GM19238 (cell line): ENCODE data around the gene KRR1.
"Not testable (repeated sequence)": the region's sequence is repeated elsewhere in the genome, so short reads cannot be mapped to it uniquely, and the experiment has no call there.

ENCODE experiments used
- DNase-seq: peaks from one replicate; pipeline ENCODE4 v3.0.0; 2011; ENCODE audit warnings: low spot score; ENCODE audit not compliant: insufficient read length

KRR1 gene

DNA sequence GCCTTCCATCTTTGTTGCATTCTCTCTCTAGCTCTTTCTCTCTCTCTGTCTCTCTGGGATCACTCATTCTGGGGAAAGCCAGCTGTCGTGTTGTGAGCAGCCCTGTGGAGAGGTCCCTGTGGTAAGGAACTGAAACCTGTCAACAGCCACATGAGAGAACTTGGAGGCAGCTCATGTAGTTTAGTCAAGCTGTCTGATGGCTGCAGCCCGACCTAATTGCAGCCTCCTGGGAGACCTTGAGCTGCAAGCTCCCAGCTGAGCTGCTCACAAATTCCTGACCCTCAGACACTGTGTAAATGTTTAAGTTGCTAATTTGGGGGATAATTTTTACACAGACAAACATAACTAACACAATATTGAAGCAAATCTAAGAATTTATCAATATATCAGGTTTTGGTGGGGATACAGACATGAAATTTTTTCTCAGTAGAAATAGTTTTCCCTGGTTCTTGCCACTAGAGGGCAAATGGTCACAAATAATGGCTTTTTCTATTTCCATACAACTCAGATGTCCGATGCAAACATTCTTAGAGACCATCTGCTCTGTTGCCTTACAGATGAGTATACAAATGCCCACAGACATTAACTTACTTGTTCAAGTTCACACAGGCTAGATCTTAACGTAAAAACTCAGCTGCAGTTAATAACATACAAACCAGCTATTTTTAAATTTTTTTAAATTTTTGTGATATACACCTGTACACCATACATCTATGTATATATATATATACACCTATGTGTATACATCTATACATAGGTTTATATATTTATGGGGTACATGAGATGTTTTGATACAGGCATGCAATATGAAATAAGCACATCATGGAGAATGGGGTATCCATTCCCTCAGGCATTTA is 15.5 kb upstream of the KRR1 start:
- peak; percentile 23 for DNase-seq

DNA sequence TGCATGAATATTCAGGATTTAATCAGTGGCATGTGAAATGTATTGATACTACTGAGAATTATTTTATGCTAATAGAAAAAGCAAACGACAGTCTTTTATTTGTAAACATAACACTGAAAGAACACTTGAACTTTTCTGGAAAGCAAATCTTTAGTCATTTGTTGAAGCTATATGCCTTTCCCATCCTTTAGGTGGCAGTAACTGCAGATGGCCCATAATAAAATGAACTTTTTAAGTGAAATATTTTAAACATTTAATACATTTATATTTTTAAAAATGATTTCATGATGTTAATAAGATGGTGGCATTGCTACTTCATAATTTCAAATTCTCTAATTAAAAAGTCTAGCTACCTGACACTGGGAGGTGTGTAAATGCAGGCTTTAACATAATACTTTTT is 13.9 kb upstream of the KRR1 start:
- DNase-seq: no peak

DNA sequence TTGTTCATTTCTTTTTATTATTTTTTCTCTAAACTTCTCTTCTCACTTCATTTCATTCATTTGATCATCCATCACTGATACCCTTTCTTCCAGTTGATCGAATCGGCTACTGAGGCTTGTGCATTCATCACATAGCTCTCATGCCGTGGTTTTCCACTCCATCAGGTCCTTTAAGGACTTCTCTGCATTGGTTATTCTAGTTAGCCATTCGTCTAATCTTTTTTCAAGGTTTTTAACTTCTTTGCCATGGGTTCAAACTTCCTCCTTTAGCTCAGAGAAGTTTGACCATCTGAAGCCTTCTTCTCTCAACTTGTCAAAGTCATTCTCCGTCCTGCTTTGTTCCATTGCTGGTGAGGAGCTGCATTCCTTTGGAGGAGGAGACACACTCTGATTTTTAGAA is 10.7 kb upstream of the KRR1 start:
- DNase-seq: not testable (repeated sequence)

DNA sequence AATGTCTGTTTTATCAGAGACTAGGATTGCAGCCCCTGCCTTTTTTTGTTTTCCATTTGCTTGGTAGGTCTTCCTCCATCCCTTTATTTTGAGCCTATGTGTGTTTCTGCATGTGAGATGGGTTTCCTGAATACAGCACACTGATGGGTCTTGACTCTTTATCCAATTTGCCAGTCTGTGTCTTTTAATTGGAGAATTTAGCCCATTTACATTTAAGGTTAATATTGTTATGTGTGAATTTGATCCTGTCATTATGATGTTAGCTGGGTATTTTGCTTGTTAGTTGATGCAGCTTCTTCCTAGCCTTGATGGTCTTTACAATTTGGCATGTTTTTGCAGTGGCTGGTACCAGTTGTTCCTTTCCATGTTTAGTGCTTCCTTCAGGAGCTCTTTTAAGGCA is 9.8 kb upstream of the KRR1 start:
- not testable (repeated sequence) for DNase-seq

DNA sequence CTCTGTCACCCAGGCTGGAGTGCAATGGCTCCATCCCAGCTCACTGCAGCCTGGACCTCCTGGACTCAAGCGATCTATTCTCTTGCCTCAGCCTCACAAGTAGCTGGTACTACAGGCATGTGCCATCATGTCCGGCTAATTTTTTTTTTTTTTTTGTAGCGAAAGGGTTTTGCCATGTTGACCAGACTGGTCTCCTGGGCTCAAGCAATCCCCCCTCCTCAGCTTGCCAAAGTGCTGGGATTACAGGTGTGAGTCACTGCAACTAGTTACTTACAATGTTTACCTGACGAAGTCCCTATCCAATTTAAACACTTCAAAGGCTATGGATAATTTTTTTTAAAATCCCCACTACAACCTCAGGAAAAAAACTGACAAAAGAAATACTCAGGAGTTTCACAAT is 1.8 kb downstream of the KRR1 start:
- no peak for DNase-seq

DNA sequence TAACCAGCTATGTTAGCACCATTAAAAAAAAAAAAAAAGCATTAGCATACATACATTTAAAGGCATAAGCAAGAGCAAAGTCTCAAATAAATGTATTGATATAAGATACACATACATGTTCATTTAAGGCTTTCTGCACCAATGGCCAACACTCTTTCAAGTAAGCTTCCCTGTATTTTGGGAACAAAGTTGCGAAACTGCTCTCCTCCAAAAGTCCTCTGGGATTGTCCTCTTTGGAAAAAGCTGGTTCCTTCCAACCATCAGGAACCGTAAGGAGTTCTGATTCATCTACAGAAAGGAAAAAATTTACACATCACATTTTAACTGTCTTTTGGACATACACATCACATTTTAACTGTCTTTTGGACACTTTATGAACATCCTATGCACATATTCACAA is 3.2 kb downstream of the KRR1 start:
- DNase-seq: no peak

DNA sequence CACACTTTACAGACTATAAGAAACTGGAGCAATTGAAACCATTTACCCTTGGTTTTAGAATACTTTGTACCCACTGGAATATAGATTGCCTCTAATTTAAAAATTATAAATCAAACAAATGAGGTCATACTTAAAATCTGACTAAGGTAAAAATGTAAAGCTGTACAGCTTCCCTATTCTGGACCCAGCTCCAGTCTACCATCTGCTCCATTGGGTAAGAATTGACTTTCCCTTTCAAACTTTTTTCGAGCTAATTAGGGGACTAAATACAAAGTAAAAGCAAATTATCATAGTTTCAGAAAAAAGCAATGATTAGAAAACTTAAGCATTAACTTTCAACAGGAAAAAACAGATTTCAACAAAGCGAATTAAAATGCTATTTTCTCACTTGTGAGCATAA is 4.3 kb downstream of the KRR1 start:
- no peak for DNase-seq

DNA sequence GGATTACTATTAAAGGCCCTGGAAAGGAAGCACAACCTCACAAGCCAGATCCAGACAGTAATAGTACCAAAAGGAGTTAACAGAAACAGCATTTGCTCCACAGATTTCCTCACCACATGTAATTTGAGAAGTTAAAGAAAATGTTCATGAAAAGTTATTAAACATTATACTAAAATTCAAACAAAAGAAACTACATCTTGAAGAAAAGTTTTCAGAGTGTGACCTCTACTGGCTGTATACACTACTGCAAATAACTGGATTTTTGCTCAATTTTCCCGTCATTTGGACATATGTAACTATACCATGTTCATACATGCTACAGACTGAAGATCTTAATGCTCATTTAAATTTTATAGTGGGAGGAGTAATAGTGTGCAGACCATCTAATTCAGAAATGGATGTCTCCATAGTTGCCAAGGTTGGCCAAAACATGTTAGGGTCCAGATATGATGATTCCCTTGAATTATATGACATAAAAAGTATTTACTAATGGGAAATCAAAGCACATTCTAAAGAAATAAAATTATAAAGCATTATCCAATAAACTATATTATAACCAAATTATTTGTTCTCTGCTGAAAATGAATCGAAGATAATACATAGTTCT is 5.6 kb downstream of the KRR1 start:
- no peak for DNase-seq

DNA sequence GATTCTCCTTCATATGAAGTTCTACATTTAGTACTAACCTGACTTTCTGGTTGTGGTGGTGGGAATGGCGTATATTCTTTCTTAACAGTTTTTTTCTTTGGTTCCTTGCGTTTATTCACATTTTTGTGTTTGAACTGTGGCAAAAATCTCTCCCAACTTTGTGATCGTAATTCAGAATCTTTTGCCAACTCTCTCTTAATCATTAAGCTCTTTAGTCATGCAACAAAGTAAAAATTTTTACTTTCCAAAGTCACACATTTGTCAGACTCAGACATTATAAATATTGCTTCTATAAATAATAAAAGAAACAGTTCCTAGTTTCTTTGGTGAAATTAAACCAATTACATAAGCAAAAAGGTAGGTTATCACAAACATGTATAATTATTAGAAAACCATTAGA is 7.5 kb downstream of the KRR1 start:
- no peak for DNase-seq

DNA sequence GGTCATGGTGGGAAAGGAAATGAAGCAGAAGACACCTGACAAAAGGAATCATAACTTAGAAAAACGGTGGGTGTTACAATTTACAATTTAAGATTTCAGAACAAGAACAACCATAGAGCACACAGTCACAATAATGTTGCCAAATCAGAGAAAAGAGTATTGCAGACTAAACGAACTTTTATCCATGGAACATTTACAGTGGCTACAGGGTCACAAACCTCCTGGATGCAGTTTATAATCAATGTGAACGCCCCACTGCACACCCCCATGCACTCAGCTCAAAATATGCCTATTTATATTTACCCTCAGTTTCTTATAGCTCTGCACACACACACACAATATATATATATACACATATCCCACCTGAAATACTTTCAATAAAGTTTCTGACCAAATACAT is 8.0 kb downstream of the KRR1 start:
- DNase-seq: no peak

DNA sequence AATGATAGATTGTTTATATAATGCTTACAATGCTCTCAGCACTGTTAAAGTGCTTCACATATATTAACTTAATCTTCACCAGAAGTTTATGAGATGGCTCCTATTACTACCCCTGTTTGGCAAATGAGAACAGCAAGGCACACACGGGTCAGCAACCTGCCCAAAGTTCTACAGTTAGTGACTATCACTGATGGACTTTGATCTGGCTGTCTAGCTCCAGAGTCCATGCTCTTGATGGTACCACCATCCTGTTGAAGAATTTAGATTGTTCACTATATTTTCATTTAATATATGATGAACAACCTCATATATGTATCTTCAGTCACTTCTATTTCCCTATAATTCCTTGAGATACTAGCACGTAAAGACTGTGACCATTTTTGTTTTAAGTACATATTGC is 20.2 kb downstream of the KRR1 start:
- no peak for DNase-seq

DNA sequence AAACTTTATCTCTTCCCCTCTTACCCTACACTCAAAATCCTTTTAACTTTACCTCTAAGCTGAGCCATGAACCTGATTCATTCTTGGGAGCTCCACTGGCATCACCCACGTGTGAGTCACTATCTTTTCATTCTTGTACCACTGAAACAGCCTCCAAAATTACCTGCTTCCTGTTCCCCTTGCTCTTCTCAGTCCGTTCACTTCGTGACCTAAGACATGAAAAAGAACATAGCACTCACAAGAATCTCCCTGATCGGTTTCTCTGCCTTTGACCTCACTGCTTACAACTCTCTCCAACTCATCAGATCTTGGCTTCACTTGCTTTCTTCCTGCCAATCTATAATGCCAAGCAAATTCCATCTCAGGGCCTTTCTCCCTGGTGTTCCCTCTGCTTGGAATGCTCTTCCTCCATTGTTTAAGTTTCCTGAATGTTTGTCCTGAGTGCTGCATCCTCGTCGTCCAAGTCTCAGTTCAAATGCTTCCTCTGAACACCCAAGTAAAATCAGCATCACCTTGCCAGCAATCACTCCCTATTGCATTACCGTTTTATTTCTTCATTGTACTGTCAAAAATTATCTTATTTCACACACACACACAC is 21.7 kb downstream of the KRR1 start:
- DNase-seq: no peak

DNA sequence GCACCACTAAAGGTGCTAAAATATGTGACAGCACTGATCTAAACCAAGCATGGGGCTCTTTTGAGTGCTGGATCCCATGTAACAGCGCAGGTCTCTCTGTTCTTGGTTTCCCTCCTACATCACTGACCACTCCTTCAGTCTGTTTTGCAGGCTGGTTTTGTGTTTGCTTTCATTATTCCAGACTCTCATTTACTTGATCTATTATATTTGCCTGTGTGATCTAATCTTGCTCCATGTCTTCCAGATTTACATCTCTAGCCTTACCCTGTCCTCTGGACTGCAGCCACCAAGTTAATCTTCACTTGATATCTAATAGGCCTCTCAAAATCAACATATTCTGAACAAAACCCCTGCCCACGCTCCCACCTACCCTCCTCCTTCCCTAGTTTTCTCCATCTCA is 22.2 kb downstream of the KRR1 start:
- no peak for DNase-seq

DNA sequence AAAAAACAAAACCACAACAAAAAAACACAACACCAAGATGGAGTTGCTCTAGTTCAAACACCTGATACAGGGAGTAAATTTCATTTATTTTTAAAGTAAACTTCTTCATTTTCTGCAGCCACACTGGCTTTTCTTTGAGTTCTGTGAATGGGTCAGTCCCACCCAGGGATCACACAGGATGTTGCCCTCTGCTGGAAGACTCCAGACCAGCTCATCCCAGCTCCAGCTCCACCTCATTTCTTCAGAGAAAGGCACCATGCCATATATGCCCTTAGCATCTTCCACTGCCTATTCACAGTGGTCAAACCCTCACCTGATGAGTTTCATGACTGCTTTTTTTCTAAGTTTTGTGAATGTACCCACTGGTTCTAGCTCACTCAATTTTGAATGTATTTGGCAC is 22.9 kb downstream of the KRR1 start:
- no peak for DNase-seq

DNA sequence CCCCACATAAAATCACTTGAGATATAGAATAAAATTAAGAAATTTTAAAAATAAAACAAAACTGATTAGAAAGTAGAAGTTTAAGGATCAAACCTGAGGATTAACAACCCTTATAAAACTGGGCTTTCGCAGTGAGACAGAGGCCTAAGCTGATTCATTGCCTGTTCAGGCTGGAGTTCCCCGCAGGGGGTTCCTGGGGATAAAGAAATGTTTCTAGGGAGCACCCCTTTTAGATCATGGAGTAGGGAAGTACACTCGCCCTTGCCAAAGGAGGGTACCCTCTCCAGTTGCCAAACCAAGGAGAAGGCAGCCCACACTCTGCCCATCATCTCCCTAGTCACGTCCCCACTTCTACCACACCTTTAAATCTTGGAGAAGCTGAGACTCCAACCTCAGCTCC is 24.1 kb downstream of the KRR1 start:
- DNase-seq: no peak

DNA sequence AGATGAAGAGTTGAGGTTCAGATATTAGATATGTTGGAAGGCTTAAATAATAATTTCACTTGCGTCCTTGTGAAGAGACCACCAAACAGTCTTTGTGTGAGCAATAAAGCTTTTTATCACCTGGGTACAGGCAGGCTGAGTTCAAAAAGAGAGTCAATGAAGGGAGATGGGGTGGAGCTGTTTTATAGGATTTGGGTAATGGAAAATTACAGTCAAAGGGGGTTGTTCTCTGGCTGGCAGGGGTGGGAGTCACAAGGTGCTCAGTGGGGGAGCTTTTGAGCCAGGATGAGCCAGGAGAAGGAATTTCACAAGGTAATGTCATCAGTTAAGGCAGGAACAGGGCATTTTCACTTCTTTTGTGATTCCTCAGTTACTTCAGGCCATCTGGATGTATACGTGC is 27.0 kb downstream of the KRR1 start:
- not testable (repeated sequence) for DNase-seq

DNA sequence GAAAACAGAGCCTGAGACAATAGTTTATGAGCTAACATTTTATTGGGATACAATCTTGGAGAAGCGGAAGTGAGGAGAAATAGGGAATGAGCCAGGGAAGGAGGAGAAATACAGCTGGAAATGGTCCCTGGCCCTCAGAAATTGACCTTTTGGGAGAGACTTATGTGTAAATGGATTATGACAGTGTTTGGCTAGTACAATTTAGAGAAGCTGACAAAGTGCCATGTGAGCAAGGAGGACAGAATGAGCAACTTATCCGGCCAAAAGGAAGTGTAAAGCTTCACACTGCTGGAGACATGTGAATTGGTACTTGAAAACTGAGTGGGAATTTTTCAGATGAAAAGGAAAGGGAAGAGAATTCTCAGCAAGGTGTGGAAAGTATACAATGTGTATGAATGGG is 28.0 kb downstream of the KRR1 start:
- DNase-seq: no peak

DNA sequence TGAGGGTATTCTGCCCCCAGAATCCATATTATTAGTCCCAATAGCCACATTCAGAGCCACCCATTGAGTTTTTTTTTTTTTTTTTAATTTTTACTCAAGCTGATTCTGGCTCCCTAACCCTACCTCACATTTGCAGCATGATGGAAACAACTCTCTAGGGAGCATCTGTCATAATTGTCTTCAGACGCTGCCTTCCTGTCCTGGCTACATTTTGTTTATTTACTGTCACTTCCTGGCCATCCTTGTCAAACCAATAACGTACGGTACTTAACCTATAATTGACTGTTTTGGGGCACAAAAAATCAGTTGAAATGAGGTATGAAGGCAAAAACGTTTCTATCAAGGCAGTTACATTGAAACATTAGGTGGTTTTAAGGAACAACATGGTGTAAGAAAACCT is 28.8 kb downstream of the KRR1 start:
- DNase-seq: no peak

DNA sequence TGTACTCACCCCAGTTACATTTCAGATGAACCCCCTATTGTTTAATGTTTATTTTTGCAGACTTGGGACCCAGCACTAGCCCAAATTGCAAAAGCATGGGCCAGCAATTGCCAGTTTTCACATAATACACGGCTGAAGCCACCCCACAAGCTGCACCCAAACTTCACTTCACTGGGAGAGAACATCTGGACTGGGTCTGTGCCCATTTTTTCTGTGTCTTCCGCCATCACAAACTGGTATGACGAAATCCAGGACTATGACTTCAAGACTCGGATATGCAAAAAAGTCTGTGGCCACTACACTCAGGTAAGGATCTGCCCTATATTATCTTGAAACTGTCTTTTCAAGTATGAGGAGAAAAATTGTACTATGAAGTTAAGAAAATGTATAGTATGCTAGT is 29.6 kb downstream of the KRR1 start:
- no peak for DNase-seq

DNA sequence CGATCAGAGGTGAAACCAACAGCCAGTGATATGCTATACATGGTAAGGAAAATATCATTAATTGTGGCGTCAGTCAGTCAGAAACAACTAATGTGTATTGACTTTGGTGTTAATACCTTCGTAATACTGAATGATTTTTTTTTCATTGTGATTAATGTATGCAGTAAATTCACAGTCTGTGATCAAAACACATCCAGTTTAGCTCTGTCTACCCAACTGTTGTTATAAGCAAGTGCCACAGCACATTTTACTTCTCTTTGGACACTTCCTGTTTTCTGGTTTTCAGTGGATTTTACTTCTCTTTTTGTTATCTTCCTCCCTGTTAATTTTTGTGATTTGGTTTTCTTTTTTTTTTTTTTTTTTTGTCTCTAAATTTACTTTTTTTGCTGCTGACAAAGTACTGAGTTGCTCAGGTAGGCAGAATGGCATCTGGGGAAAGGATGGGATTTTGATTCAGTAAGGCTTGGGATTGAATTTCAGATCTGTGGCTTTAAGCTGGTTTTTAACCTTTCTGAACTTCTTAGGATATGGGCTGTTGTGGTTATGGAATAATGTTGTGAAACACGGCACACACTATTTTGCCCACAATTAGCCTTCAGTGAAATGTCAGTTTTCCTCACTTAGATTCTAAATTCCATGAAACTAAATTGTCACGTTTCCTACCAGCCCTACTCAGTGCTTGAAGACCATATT is 30.2 kb downstream of the KRR1 start:
- no peak for DNase-seq

DNA sequence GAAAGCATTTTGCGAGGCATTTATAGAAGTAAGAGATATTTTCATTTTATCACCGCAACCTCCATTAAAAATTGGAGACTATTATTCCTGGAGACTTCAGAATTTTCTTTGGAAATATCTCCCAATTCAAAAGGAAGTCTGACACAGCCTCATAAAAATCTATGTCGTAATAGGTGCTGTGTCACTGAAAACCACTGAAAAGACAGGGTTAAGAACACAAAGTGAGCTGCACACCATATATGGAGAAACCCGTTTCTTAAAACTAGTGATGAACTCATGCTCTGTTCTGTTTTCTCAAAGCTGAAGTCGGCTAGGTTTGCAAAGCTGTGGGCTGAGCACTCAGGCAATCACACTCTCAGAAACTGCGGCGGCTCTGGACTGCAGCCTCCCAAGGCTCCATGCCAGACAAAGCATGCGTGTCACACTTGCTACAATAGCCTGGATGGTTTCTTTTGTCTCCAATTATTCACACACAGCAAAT is 30.9 kb downstream of the KRR1 start, which contains the start of gene GLIPR1:
TSS of gene GLIPR1 (plus strand) at position 287 of the 481 bp plus-strand sequence. CDS start at position 413, 126 bp downstream.
- DNase-seq: peak; percentile 32

DNA sequence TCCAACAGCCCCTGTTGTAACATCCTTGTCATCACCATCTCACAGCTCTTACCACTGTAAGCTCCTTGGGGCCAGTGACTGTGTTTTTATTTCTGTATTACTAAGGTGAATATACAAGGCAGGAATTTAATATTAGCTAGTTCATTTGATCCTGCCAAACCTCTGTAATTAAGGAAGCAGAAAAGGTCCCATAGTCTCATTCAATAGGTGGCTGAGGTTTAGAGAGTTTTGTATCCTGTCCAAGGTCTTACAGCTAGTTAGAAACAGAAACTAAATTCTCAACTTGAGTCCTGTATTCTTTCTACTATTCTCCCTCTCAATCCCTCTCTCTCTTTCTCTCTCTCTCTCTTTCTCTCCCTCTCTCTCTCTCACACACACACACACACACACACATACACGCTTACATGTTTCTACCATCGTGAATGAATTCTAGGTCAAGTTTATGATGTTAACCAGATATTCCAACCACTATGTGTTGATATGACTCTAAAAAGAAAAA is 31.4 kb downstream of the KRR1 start:
- DNase-seq: no peak
